ENCODE results near the gene DFFB.

GRCh38 chr1:3911981-3912808, 54.9 kb downstream of the DFFB start:
- TF ChIP-seq GATA3 (IDR thresholded peaks at IDR 0.05; ENCODE audit: low read depth, low read length): no peak
- TF ChIP-seq GATA2 (IDR thresholded peaks at IDR 0.05; ENCODE audit: low read depth, low read length): no peak
